Lower lobe of right lung (tissue), 2 donors: ENCODE measurements around the gene THAP8. TPM values are rescaled to one million over a fixed set of nuclear protein-coding genes. Genes with fewer than 3 reads are reported as not detected.

Experiments used
- ATAC-seq, 2 donors: fragments of 200-7000 bp; cut with Tn5 transposase; one replicate each; pipeline ENCODE4 v1.9.1; 2020 to 2022; ENCODE audit warnings: mild to moderate bottlenecking in 2 of 2, moderate library complexity in 2 of 2
- DNase-seq: peaks from one replicate; pipeline ENCODE4 v3.0.0-alpha.2; 2020
- H3K27ac ChIP-seq: fragments of 200-600 bp; one replicate; pipeline ENCODE4 v1.8.0; 2022
- H3K27me3 ChIP-seq: fragments of 200-600 bp; one replicate; pipeline ENCODE4 v1.8.0; 2022; ENCODE audit warnings: low read depth
- H3K36me3 ChIP-seq: fragments of 200-600 bp; one replicate; pipeline ENCODE4 v1.8.0; 2022; ENCODE audit warnings: mild to moderate bottlenecking
- H3K4me1 ChIP-seq: fragments of 200-600 bp; one replicate; pipeline ENCODE4 v1.8.0; 2022
- H3K4me3 ChIP-seq: fragments of 200-600 bp; one replicate; pipeline ENCODE4 v1.8.0; 2022; ENCODE audit warnings: mild to moderate bottlenecking
- H3K9me3 ChIP-seq: fragments of 200-600 bp; one replicate; pipeline ENCODE4 v1.8.0; 2022
- CTCF ChIP-seq: fragments of 200-600 bp; IDR thresholded peaks from one replicate; pipeline ENCODE4 v1.8.0; 2022; ENCODE audit warnings: antibody characterized with exemption, mild to moderate bottlenecking
- intact Hi-C: fragments of 100-400 bp; cut with DNase I; formaldehyde crosslinking; loops from one replicate; pipeline ENCODE4 v1.11.0; 2022
- total RNA-seq: library from RNA; stranded (reverse); fragmentation: NEBNext Ultra II Directional; extraction: Animal tissue kit (Norgen Biotek cat#: 25700); gene quantifications from one replicate; pipeline ENCODE4 v1.2.1, GENCODE V29; 2021
- donor health status: DM: no; HTN: yes; CAD: no; lungs with severe emphysema.

Gene THAP8
- total RNA-seq, 1 donor from 2014 or later: 5.5 TPM

GRCh38 chr19:35987571-35987896 is 66.6 kb downstream of the THAP8 start:
- ATAC-seq: no peak
- Histone ChIP-seq H3K27me3 (peaks cover 27% of the 10 kb centered on the region), H3K9me3 (no peaks in the 10 kb centered on the region), H3K4me3 (peak overlapping the region; percentile 38), H3K36me3 (no peaks in the 10 kb centered on the region), H3K4me1 (peaks cover 8% of the 10 kb centered on the region), H3K27ac (no peak overlapping the region)
- intact Hi-C loops: no loop called here
- no peak for DNase-seq
- TF ChIP-seq CTCF: no peak

- peak overlapping the region; percentile 38 for H3K4me3 ChIP-seq
- ATAC-seq: peak; percentile 62 to 64
- H3K36me3 ChIP-seq: no peaks in the 10 kb centered on the region
- peaks cover 27% of the 10 kb centered on the region for H3K27me3 ChIP-seq
- H3K27ac ChIP-seq: no peak overlapping the region
- intact Hi-C loops: no loop called here
- peak; percentile 68 for DNase-seq
- peaks cover 8% of the 10 kb centered on the region for H3K4me1 ChIP-seq
- no peaks in the 10 kb centered on the region for H3K9me3 ChIP-seq
- TF ChIP-seq CTCF: no peak
These were observed 67.2 kb downstream of the THAP8 start for GRCh38 chr19:35986664-35987570.

- no peaks in the 10 kb centered on the region for H3K36me3 ChIP-seq
- no peak for DNase-seq
- peaks cover 27% of the 10 kb centered on the region for H3K27me3 ChIP-seq
- intact Hi-C loops: no loop called here
- no peaks in the 10 kb centered on the region for H3K9me3 ChIP-seq
- no peak overlapping the region for H3K27ac ChIP-seq
- TF ChIP-seq CTCF: no peak
- H3K4me1 ChIP-seq: peaks cover 8% of the 10 kb centered on the region
- ATAC-seq: no peak
- H3K4me3 ChIP-seq: no peak overlapping the region
These were observed 68.0 kb downstream of the THAP8 start for GRCh38 chr19:35986111-35986510.

Other genes with a start within 250 kb of the THAP8 start
- not detected for gene PRODH2, start 241.4 kb downstream of the THAP8 start, total RNA-seq
- gene NPHS1, start 201.8 kb downstream of the THAP8 start, total RNA-seq: not detected
- gene KIRREL2, start 197.4 kb downstream of the THAP8 start, total RNA-seq: 0.12 TPM
- 2.1 TPM for gene APLP1, start 185.7 kb downstream of the THAP8 start, total RNA-seq
- gene NFKBID, start 153.7 kb downstream of the THAP8 start, total RNA-seq: 17.2 TPM
- gene HCST, start 151.8 kb downstream of the THAP8 start, total RNA-seq: 43.3 TPM
- 460 TPM for gene TYROBP, start 146.0 kb downstream of the THAP8 start, total RNA-seq
- 14.6 TPM for gene LRFN3, start 117.9 kb downstream of the THAP8 start, total RNA-seq
- 14.4 TPM for gene SDHAF1, start 59.1 kb downstream of the THAP8 start, total RNA-seq
- 8.9 TPM for gene SYNE4, start 45.5 kb downstream of the THAP8 start, total RNA-seq
- 21.0 TPM for gene ALKBH6, start 40.1 kb downstream of the THAP8 start, total RNA-seq
- gene CLIP3, start 21.4 kb downstream of the THAP8 start, total RNA-seq: 8.1 TPM
- 1.3 TPM for gene WDR62, start 612 bp upstream of the THAP8 start, total RNA-seq
- gene OVOL3, start 56.9 kb upstream of the THAP8 start, total RNA-seq: not detected
- 38.7 TPM for gene POLR2I, start 60.6 kb upstream of the THAP8 start, total RNA-seq
- gene TBCB, start 61.2 kb upstream of the THAP8 start, total RNA-seq: 90.2 TPM
- gene CAPNS1, start 85.8 kb upstream of the THAP8 start, total RNA-seq: 584 TPM
- 64.2 TPM for gene COX7A1, start 98.2 kb upstream of the THAP8 start, total RNA-seq
- 3.7 TPM for gene ZNF565, start 160.4 kb upstream of the THAP8 start, total RNA-seq
- 37.3 TPM for gene ZNF146, start 160.8 kb upstream of the THAP8 start, total RNA-seq